Endothelial cell of umbilical vein (primary cell): ENCODE data around the gene RSF1. TPM values are rescaled to one million over a fixed set of nuclear protein-coding genes. Genes with fewer than 3 reads are reported as not detected.

Source experiments
- BruUV-seq: library from RNA; stranded (reverse); fragments of 400-500 nt; replicated peaks from 2 replicates; lab custom pipeline; 2021; lab: Mats Ljungman, UMichigan
- CTCF ChIA-PET: fragments of 300-600, 350-600 bp; sonication (Branson Sonifier 250); formaldehyde crosslinking; loops from one replicate; lab custom pipeline; 2021; ENCODE audit warnings: antibody characterized with exemption, inconsistent platforms; lab: Charles Lee
- POLR2A ChIA-PET: fragments of 300-600, 350-600 bp; sonication (Branson Sonifier 250); formaldehyde crosslinking; loops from one replicate; lab custom pipeline; 2021; ENCODE audit warnings: antibody characterized with exemption, inconsistent platforms; lab: Charles Lee
- DNase-seq: peaks from one replicate; pipeline ENCODE4 v3.0.0-alpha.2; 2011; ENCODE audit warnings: low read depth, low spot score
- FAIRE-seq: peaks from 2 replicates; lab custom pipeline; 2011; peaks lifted over from hg19 to GRCh38; lab: Jason Lieb, UNC
- H2AFZ ChIP-seq: 2 replicates; pipeline ENCODE4 v1.6.0; 2012; ENCODE audit warnings: low read depth, low read length, control low read depth, inconsistent platforms
- H3K27ac ChIP-seq: 2 replicates; pipeline ENCODE4 v1.5.1; 2011; ENCODE audit warnings: low read depth, mild to moderate bottlenecking, control low read depth, low read length, moderate library complexity; ENCODE audit not compliant: insufficient read depth
- H3K27me3 ChIP-seq, 2 experiments: 2 replicates each; pipeline versions ENCODE4 v1.6.0 to v1.6.1; 2011; ENCODE audit warnings: low read length in 2 of 2, mixed read lengths in 1 of 2; ENCODE audit not compliant: control insufficient read depth in 2 of 2, insufficient read depth in 2 of 2
- H3K36me3 ChIP-seq, 2 experiments: 2 replicates in 1 of 2; 3 replicates in 1 of 2; pipeline ENCODE4 v1.5.1; 2011; ENCODE audit warnings: low read length in 2 of 2, mild to moderate bottlenecking in 1 of 2, moderate library complexity in 1 of 2; ENCODE audit not compliant: control insufficient read depth in 2 of 2, insufficient read depth in 2 of 2; ENCODE audit errors: extremely low read depth in 1 of 2
- H3K4me1 ChIP-seq: 3 replicates; pipeline ENCODE4 v1.5.1; 2011; ENCODE audit warnings: mild to moderate bottlenecking, low read length; ENCODE audit not compliant: control insufficient read depth, insufficient read depth; ENCODE audit errors: extremely low read depth
- H3K4me2 ChIP-seq: 2 replicates; pipeline ENCODE4 v1.6.1; 2011; ENCODE audit warnings: low read length, control low read depth, mixed read lengths; ENCODE audit not compliant: insufficient read depth
- H3K4me3 ChIP-seq, 3 experiments: fragments of 200-600 bp in 1 of 3; sonication (generic), shearing (Covaris generic) in 1 of 3; replicated peaks in 1 of 3; 2 replicates each; pipeline ENCODE4 v1.5.1; 2011 to 2016; ENCODE audit warnings: control low read depth in 3 of 3, low read length in 3 of 3, mild to moderate bottlenecking in 2 of 3, inconsistent platforms in 1 of 3, low read depth in 1 of 3, moderate library complexity in 1 of 3; ENCODE audit not compliant: insufficient read depth in 1 of 3
- H3K79me2 ChIP-seq: 2 replicates; pipeline ENCODE4 v1.6.0; 2012; ENCODE audit warnings: low read length, inconsistent platforms; ENCODE audit not compliant: control insufficient read depth, insufficient read depth
- H3K9ac ChIP-seq: replicated peaks from 2 replicates; pipeline ENCODE3; 2011; ENCODE audit warnings: low read length, control low read depth; ENCODE audit not compliant: insufficient read depth; ENCODE audit errors: extremely low read depth
- H3K9me1 ChIP-seq: replicated peaks from 3 replicates; pipeline ENCODE4 v1.6.0; 2011; ENCODE audit warnings: mild to moderate bottlenecking, low read length; ENCODE audit not compliant: control insufficient read depth, insufficient read depth; ENCODE audit errors: extremely low read depth
- H3K9me3 ChIP-seq: replicated peaks from 2 replicates; pipeline ENCODE4 v1.5.1; 2012; ENCODE audit warnings: low read length, inconsistent platforms; ENCODE audit not compliant: control insufficient read depth, insufficient read depth
- H4K20me1 ChIP-seq: replicated peaks from 2 replicates; pipeline ENCODE3; 2011; ENCODE audit warnings: mild to moderate bottlenecking, low read length; ENCODE audit not compliant: control insufficient read depth, insufficient read depth; ENCODE audit errors: extremely low read depth
- CTCF ChIP-seq, 2 donors: IDR thresholded peaks; 1 replicate in 1 of 2; 2 replicates in 1 of 2; pipeline ENCODE4 v1.5.1; 2011; ENCODE audit warnings: low read length in 2 of 2, mild to moderate bottlenecking in 2 of 2, moderate library complexity in 2 of 2, control low read depth in 1 of 2, inconsistent platforms in 1 of 2, low read depth in 1 of 2; ENCODE audit not compliant: insufficient read depth in 1 of 2; ENCODE audit errors: extremely low read depth in 1 of 2
- EZH2 ChIP-seq: IDR thresholded peaks from 2 replicates; pipeline ENCODE4 v1.6.1; 2012; ENCODE audit warnings: borderline replicate concordance, low read depth, mild to moderate bottlenecking, moderate library complexity, low read length, inconsistent platforms; ENCODE audit not compliant: severe bottlenecking
- FOS ChIP-seq: IDR thresholded peaks from 2 replicates; pipeline ENCODE4 v1.6.1; 2011; ENCODE audit warnings: mild to moderate bottlenecking, low read length, moderate library complexity, borderline replicate concordance; ENCODE audit not compliant: insufficient read depth
- GATA2 ChIP-seq: IDR thresholded peaks from 2 replicates; pipeline ENCODE4 v1.7.0; 2011; ENCODE audit warnings: low read depth, mild to moderate bottlenecking, moderate library complexity, mixed read lengths, low read length; ENCODE audit not compliant: insufficient read length, insufficient read depth
- JUN ChIP-seq: IDR thresholded peaks from 2 replicates; pipeline ENCODE4 v1.6.1; 2011; ENCODE audit warnings: borderline replicate concordance, low read depth; ENCODE audit not compliant: insufficient read length, insufficient read depth
- MYC ChIP-seq: IDR thresholded peaks from one replicate; pipeline ENCODE4 v1.6.1; 2011; ENCODE audit warnings: mild to moderate bottlenecking, low read depth, low read length
- POLR2A ChIP-seq: IDR thresholded peaks from 2 replicates; pipeline ENCODE4 v1.6.1; 2012; ENCODE audit warnings: low read depth, mild to moderate bottlenecking, control low read depth, low read length
- POLR2AphosphoS5 ChIP-seq: IDR thresholded peaks from 2 replicates; pipeline ENCODE4 v1.6.1; 2012; ENCODE audit warnings: low read depth, mild to moderate bottlenecking, control low read depth, low read length, moderate library complexity; ENCODE audit not compliant: insufficient read depth
- dilution Hi-C: fragments of 300-500 bp; cut with MboI; formaldehyde crosslinking; loops from one replicate; pipeline ENCODE4 v1.15.0; 2019; ENCODE audit warnings: low sequenced_read_pairs; ENCODE audit not compliant: extremely low pct_ligation_motif_present
- intact Hi-C: fragments of 100-400 bp; cut with micrococcal nuclease; formaldehyde crosslinking; loops from one replicate; pipeline ENCODE4 v1.10.0; 2022
- polyA plus RNA-seq, 4 experiments: library from polyadenylated mRNA; depleted of rRNA in 3 of 4; stranded (reverse) in 3 of 4; unstranded in 1 of 4; fragments of >200 nt; gene quantifications; 2 replicates each; pipeline versions ENCODE4 v1.2.1 to v1.2.3, GENCODE V29; 2011 to 2012; ENCODE audit warnings: missing spikeins in 1 of 4
- total RNA-seq: library from RNA; stranded (reverse); gene quantifications from 2 replicates; pipeline ENCODE4 v1.2.3, GENCODE V29; 2021
- TF ChIP-seq, protein P1 (sequence below): IDR thresholded peaks from 2 replicates; pipeline ENCODE4 v1.6.1; 2011; ENCODE audit not compliant: insufficient read depth, insufficient read length

The RSF1 gene
- total and polyA plus RNA-seq, 2 donors (not counting 3 experiments of a cell fraction or from before 2014, with no cell fraction given), result 10.0 to 55.1 TPM

DNA sequence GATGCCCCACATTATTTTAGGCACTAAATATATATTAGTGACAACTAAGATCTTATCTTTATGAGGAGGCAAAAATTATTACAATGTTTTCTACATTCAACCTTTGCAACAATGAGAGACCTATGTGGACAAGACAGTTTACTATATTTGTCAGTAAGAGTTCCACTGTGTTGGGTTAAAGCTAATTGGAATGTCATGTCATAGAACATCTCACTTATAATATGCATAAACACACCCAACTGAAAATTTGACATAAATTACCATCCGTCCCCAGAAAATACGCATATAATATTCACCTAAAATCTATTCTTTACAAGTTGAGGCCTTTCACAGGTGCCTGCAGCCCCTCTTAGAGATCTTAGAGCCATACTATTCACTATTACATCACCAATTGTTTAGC, 84.0 kb downstream of the RSF1 start:
- Histone ChIP-seq H3K27ac (no peak overlapping the region), H3K4me1 (no peaks in the 10 kb centered on the region), H3K4me3 (no peak overlapping the region), H3K9me1 (no peaks in the 10 kb centered on the region), H3K4me2 (no peak overlapping the region), H3K9me3 (no peaks in the 10 kb centered on the region), H3K79me2 (no peaks in the 10 kb centered on the region), H3K27me3 (no peaks in the 10 kb centered on the region), H3K36me3 (peaks cover 6 to 11% of the 10 kb centered on the region in 2 experiments), H2AFZ (no peak overlapping the region), H4K20me1 (no peaks in the 10 kb centered on the region), H3K9ac (no peak overlapping the region)
- TF ChIP-seq MYC (no peak), GATA2 (no peak), JUN (no peak), POLR2AphosphoS5 (no peak), EZH2 (no peak), FOS (no peak), POLR2A (no peak), CTCF (IDR thresholded peaks at IDR 0.05; ENCODE audit: extremely low read depth in 1 of 2, insufficient read depth in 1 of 2, low read depth in 1 of 2, low read length in 2 of 2) (no peak)
- TF ChIP-seq, protein P1, sequence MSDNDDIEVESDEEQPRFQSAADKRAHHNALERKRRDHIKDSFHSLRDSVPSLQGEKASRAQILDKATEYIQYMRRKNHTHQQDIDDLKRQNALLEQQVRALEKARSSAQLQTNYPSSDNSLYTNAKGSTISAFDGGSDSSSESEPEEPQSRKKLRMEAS, result no peak
- no peak for FAIRE-seq
- no peak for DNase-seq
- ChIA-PET CTCF (no interaction called here), POLR2A (no interaction called here)
- intact Hi-C loops (no loop called here), dilution Hi-C loops (no loop called here)
- BruUV-seq, result no TSS peak
